ENCODE measurements around the gene EPB41L1.

- no peak for TF ChIP-seq CTCF (IDR thresholded peaks at IDR 0.05)
- TF ChIP-seq SIN3A (IDR thresholded peaks at IDR 0.05; ENCODE audit: borderline replicate concordance, insufficient read depth, low read depth, low read length), result no peak
- TF ChIP-seq POLR2AphosphoS5 (IDR thresholded peaks at IDR 0.05; ENCODE audit: low read depth, low read length), result no peak
- TF ChIP-seq REST (IDR thresholded peaks at IDR 0.05; ENCODE audit: insufficient read depth in 1 of 2, low read depth in 2 of 2, low read length in 1 of 2), result no peak
These were observed 3.7 kb downstream of the EPB41L1 start for GRCh38 chr20:36158160-36158741.

Measured in Panc1 (cell line).